ENCODE measurements around the gene APOL3.

- TF ChIP-seq POLR2A (IDR thresholded peaks at IDR 0.05) (no peak), CTCF (IDR thresholded peaks at IDR 0.05) (no peak)
Observed at GRCh38 chr22:36197065-36197440, 36.5 kb upstream of the APOL3 start.

Measured in heart left ventricle (tissue), 13 donors.